ENCODE data around the gene C10orf105.

Gene C10orf105

DNA sequence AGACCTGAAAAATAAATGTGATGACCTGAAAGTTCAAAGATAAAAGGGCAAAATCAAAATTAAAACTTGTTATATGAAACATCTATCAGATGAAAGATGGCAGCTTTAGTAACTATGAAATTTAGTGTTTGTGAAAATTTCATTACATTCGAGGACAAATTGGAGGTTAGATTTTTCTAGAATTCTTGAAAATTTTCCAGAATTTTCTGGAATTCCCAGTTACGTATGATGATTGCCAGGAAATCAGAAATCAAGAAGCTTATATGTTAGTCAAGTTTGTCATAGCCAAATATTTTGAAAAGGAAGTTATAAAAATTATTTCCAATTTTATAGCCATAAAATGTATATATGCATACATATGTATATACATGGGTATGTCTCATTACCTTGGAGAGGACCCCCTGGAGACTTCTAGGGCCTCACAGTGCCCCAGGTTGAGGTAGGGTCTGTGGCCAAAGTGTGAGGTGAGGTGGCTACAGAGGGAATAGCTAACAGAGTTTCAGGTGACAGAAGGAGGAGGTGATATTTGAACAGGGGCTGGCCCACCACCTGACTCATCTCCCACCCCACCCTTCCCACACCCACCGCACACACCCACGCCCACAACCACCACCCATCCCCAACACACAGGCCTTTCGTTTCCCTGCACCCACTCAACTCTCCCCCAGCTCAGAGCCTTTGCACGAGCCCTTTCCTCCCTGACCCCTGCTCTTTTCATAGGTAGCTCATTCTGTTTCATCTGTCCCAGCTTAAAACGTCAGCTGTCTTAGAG lies 21.5 kb downstream of the C10orf105 start:
- DNase-seq (ENCODE audit: low spot score) = no peak

DNA sequence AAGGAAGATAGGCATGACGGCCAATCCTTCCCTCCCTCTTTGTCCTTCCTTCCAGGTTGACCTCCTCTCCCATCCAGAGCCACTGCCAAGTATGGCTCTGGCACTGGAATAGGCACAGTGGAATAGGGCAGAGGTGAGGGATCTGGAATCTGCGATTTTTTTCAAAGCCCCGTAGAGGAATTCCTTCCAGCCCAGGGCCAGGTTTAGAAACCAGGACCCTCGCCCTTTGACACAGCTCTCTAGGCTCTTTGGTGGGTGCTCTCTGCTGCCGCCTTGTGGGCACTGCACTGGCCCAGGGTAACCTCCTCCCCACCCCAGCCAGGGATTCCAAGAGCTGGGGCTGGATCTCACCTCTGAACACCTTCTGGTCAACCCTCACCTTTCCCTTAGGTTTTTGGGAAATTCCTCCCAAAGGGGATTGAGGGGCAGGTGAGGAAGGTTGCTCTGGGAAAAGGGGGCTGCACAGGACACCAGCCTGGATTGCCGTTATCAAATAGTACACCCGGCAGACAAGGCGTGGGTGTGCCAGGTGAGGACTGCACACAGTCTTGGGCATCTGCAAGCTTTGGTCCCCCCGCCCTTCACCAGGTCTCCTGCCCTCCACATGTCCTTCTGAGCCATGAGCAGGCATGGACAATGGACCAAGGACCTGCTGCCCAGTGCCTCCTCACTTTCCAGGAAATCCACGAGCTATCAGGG lies 22.8 kb downstream of the C10orf105 start:
- DNase-seq (ENCODE audit: low spot score) = no peak

DNA sequence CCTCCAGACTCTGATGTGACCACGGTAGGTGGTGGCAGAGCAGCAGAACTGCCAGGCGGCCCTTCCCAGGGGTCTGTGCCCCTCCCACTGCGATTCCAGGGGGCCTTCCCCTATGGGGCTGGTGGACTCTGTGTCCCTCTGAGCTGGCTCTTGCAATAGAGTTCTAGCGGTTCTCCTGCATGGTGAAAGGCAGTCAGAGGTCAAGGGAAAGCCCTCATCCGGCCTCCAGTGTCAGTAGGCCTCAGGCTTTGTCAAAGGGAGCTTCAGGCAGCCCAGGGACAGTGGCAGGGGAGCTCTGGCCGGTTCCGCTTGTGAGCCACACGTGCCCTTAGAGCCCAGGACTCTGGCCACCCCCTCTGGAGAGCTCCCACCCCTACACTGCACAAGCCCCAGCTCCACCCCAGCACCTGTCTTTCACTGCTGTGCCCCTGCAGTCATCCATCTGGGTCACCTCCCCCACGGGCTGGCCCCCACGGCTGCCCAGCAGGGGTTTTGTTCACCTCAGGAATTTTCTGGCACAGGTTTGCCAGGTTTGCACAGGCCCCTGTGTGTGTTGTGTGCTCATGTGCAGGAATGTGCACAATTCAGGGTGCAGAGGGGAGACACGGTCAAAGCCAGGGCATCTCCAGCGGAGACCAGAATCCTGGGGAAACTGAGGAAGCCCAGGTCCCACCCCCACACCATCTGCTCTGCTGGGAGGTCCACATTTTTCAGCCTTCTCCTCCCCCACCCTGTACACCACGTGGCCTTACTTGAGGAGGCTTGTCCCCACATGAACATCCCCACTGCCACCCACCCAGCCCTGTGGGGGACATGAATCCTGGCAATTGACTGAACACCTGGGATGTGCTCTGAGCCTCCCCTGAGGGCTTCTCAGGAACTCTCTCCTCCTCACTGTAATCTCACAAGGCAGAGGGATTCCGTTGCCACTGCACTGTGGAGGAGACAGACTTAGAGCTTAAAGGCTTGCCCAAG lies 23.8 kb downstream of the C10orf105 start:
- no peak for DNase-seq (ENCODE audit: low spot score)

DNA sequence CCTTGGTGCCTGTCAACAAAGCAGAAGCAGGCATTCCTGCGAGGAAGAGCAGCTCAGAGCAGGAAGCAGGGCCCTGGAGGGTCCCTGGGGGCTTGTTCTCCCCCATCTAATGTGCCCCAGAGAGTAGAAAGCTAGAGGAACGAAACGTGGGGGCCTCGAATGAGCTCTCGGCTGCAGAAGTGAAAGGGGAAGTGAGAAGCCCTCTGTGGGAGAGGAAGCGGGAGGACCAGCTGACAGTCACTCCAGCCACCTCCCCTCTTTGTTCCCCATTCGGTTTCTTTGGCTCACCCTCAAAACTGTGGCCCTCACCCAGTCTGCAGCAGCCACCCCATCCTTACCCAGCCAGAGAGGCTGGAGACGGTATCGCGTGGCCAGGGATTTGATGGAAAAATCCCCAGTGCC lies 25.0 kb downstream of the C10orf105 start:
- DNase-seq (ENCODE audit: low spot score) = no peak

DNA sequence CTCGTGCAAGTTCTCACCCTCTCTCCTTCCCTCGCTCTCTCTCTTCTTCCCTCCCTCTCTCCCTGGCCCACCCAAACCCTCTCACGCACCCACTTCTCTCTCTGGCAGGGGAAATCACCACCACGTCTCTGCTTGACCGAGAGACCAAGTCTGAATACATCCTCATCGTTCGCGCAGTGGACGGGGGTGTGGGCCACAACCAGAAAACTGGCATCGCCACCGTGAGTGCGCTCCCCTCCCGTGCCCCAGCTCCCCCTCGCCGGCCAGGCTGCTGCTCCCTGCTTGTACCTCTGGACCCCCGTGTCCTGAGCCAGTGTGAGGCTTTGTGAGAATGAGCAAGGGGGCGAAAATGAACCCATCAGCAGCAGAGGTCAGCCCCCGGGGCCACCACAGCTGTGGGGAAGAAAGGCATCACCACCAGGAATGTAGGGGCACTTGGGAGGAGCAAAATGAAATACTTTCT lies 25.5 kb downstream of the C10orf105 start:
- DNase-seq (ENCODE audit: low spot score) = no peak

DNA sequence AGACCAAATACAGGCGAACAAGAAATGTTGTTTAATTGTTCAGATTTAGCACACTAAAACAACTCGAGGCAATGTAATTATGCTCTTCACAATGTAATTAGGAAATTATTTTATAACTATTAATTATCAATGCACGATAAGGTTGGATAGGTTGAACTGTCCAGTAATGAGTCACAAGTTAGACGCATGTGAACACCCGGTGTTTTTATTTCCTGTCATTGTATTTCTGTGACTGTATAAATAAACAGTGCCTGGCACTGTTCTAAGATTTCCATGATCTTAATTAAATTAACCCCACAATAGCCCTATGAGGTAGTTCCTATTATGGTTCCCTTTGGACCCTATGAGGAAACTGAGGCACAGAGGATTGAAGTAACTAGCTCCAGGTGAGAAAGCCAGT lies 26.2 kb downstream of the C10orf105 start:
- DNase-seq (ENCODE audit: low spot score) = no peak

DNA sequence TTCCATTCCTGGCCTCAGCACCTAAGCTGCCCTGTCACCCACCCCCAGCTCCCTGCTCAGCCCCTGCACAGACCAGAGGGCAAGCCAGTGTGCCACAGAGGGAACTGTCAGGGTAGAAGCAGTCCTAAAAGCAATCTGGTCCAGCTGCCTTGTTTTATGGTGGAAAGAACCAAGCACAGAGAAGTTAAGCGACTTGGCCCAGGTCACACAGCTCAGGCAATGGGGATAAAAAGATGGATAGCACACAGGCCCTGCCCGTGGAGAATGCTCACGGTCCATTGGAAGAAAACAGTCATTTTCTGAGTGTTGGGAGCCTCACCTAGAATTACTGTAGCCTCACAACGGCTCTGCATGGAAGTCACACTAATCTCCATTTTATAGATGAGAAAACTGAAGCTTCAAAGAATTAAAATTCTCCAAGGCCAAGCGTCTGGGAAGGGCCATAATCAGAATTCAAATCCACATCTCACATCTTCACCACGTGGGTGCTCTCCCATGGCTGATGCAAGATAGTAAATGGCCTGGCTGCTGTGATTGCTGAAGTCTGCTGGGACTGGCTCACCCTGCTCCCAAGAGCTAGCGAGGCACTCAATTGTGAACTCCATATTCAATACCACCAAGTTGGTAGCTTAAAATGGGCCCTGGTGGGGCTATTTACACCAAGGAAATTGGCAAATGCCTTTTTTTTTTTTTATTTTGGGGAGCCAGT lies 26.8 kb downstream of the C10orf105 start:
- no peak for DNase-seq (ENCODE audit: low spot score)

DNA sequence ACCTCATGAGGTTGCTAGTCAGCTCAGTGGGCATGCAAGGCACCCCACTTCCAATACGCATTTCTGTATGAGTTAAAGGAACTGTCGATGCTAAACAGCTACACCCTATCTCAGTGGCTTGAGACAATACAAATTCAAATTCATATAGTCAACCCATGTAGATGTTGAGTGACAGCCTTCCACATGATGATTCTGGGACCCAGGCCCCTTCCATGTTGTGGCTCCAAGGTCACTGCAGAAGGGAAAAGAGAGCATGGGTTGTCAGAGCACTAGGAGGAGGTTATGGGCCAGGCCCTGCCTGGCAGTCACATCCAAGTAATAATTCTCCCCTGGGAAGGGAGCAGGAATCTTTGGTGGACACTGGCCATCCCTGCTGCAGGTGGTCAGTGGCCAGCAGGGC lies 28.2 kb downstream of the C10orf105 start:
- no peak for DNase-seq (ENCODE audit: low spot score)

DNA sequence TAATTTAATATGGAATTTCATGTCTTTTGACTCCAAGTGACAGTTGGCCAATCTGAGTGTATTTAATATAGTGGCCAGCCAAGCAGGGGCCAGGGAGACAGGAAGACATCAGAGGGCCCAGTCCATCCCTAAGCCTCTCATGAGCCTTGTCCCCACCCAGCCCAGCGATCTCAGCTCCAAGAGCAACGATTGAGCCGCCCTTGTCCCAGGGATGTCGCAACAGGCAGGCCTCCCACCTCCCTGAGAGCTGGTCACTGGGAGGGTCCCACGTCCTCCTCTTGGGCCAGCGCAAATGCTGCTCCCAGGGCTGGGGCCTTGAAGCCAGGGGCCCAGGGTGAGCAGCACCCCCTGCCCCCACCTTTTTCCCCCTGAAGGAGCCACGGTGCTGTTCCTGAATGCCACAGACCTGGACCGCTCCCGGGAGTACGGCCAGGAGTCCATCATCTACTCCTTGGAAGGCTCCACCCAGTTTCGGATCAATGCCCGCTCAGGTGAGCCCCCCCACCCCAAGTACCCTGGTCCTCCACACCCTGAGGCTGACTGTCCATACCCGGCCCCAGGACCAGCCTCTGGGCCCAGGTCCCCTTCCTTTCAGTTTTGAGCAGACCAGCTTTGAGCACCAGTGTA lies 29.4 kb downstream of the C10orf105 start:
- DNase-seq (ENCODE audit: low spot score) = no peak

DNA sequence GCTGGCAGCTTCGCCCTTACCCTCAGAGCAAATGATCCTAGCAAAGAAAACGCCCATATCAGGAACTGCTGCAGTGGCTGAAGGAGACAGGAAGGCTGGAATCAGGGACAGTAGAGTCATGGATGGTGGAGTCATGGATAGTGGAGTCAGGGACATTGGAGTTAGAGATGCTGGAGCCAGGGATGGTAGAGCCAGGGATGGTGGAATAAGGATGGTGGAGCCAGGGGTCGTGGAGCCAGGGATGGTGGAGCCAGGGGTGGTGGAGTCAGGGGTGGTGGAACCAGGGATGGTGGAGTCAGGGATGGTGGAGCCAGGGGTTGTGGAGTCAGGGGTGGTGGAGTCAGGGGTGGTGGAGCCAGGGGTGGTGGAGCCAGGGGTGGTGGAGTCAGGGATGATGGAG lies 31.3 kb downstream of the C10orf105 start:
- DNase-seq (ENCODE audit: low spot score) = no peak

DNA sequence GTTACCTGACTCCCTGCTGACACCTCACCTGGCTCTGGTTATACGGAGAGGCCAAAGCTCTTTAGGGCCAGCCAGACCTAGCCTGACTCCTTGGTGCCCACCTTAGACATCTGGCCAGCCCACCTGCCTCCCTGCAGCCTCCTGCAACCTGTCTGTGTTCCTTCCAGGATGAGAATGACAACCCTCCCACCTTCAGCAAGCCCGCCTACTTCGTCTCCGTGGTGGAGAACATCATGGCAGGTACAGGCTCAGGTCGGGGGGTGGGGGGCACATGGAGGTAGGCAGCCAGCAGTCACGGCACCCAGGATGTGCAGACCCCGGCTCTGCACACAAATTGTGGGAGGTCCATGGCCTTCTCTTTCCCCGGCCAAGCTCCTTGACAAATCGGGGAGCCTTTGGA lies 32.1 kb downstream of the C10orf105 start:
- no peak for DNase-seq (ENCODE audit: low spot score)

DNA sequence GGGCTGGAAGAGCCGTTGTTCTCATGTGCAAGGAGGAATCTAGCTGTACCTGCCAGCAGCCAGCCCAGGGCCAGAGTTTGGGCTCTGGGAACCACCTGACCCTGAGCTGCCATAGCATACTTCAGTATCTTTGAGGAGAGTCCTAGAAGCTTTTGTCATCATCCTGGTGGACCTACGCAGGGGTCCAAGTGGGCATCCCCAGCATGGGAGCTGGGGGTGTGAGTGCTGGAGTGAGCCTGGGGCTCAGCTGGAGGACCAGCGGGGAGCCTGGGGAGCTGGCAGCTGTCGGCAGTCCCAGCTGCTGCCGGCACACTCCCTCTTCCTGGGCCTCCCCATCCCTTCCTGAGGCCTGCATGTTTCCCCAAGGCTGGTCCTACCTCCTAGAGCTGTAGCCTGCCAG lies 32.5 kb downstream of the C10orf105 start:
- no peak for DNase-seq (ENCODE audit: low spot score)

DNA sequence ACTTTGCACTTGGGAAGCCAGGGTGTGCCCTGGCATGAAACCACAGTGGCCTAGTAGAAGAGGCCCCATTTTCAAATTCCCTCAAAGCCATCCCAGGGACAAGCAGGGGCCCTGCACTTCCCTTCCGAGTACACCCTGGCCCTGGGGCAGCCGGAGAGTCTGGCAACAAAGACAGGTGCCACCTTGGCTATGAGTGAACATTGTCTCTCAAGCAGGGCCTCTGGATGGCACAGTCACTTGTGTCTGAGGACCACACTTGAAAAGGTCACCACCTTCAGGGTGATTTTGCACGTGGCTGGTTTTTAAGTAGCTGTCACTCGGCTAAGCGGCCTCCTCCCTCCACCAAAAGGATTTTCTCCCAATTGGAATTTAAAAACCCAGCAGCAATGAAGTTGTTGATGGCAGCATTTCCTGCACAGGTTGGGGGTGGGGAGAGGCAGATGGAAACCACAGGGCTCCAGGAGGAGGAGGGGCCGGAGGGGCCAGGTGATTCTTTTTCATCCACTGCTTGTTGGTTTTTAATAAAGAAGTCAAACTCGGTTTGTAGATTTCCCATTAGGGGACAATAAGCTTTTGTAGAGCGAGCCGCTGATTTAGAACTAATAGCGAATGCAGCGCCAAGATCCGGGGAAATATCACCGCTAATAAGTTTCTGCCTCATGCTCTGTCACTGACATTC lies 33.9 kb downstream of the C10orf105 start:
- no peak for DNase-seq (ENCODE audit: low spot score)

DNA sequence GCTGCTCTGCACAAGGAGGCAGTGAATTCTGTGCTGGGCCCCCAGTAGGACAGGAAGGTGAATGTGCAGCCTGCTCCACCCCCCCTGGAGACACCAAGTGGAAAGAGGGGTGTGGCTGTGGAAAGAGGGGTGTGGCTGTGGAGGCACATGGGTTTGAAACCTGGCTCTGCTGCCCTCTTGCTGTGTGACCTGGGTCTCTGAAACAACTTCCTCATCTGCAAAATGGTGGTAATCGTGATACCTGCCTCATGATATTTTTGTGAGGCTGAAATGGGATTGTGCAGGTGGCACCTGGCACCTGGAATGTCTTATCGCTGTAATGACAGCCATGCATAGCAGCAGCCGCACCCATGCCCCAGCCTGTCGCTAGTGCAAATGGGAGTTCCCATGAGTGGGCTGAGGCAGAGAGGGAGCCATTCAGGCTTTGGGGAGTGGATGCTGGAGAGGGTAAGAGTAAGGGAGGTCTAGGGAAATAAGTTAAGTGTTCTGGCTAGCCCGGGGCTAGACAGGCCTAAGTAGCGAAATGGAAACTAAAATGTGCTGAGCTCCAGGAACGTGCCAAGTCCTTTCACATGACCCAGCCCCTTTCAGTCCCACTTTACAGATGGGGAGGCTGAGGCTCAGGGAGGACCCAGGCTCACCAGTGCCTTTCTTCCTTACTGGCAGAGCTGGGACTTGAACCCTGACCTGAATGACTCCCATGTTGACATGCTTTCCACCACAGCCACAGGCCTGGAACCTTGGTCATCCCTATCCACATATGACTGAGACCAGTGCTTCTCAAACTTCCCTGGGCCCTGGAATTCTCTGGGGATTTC lies 35.0 kb downstream of the C10orf105 start:
- DNase-seq (ENCODE audit: low spot score) = no peak

DNA sequence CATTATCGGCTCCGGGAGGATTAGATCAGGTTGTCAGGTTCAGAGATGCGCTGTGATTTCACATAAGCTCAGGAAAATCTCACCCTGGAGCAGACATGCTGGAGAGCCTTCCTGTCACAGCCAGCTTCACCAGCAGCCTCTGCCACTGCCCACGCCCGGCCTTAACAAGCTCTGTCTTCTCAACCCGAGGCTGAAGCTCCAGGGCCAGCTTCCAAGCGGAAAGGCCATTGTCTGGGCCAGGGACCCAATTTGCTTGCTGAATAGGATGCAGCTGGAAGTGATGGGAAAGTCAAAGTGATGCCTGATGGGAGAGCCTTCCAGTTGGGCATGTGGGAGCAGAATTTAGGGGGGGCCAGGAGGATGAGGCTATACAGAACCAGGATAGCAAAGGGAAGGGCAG lies 36.3 kb downstream of the C10orf105 start:
- DNase-seq (ENCODE audit: low spot score) = no peak

DNA sequence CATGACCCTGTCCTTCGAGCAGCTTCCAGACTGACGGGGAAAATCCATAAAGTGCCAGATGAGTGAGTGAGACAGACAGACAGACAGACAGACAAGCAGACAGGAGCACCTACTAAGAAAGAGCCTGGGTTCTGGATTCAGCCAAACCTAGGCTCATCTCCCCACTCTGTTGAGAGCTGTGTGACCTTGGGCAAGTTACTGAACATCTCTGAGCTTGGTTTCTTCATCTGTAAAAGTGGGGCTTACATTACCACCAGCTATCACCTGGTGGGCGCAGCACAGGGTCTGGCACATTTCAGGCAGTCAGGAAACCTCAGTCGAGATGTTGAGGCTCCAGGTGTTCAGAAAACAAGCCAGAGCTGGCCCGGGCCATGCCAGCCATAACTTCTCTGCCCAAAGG lies 37.6 kb downstream of the C10orf105 start:
- DNase-seq (ENCODE audit: low spot score) = no peak

DNA sequence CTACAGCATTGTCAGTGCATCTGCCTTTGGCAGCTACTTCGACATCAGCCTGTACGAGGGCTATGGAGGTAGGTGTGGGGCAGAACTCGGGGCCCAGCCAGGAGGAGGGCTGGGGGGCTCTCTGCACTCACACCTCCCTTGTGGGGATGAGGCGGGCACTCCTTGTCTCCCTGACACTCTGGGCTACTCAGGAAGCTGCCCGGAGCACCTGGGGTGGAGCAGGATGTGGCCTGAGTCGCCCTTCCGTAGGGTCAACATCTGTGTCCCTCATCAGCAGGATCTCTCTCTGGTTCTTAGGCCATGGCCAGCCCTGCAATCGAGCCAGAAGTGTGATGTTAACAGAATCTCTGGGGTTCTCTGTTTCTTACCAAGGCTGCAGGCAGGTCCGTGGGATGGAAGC lies 40.2 kb downstream of the C10orf105 start:
- no peak for DNase-seq (ENCODE audit: low spot score)

DNA sequence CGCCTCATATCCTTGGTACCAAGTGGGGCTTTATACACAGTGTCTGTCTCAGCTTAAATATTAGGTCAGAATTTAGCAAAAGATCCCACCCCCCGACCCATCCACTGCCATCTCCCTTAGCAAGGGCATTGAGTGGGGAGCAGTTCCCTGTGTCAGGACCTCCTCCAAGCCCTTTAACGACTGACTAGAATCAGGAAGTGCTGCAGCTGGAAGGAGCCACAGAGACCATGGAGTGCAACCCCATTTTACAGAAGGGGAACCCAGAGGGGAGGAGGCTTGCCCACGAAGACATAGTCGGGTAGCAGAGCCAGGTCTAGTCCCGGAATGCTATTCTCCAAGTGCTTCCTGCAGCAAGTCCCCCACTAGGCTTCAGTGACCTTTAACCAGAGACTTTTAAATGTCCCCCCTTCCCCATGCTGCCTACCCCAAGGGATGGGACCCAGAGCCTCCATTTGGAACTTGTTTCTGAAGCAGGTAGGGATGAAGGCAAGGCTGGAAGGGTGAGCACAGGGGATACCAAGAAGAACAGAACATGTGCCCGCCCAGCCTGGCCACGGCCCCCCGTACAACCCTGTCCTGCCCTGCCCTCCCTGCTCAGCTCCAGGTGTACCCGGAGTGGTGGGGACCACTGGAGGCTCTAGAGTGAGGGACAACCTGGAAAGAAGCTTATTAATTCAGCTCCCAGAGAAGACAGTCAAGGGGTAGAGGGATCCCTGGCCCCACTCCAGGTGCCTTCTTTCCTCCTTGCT lies 41.3 kb downstream of the C10orf105 start:
- DNase-seq (ENCODE audit: low spot score) = no peak

DNA sequence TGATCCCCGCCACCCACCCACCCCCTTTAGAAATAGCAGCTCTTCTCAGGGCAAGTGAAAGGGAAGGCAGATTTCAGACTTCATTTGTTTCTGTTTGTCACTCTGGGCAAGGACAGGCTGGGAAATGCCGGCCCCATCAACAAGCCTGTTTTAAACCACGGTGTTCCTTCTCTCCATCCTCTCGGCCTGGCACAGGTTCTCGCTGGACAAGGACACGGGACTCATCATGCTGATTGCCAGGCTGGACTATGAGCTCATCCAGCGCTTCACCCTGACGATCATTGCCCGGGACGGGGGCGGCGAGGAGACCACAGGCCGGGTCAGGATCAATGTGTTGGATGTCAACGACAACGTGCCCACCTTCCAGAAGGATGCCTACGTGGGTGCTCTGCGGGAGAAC lies 42.3 kb downstream of the C10orf105 start:
- DNase-seq (ENCODE audit: low spot score) = no peak
